ENCODE measurements around the gene GATAD2A. TPM values are rescaled to one million over a fixed set of nuclear protein-coding genes. Genes with fewer than 3 reads are reported as not detected.

Gene GATAD2A
- polyA plus RNA-seq, 4 donors: 25.9 to 49.1 (median 33.0) TPM

- FAIRE-seq (no peak), DNase-seq (no peak)
- H3K27me3 ChIP-seq (ENCODE audit: control insufficient read depth in 3 of 3, insufficient read depth in 3 of 3, low read length in 3 of 3): no peaks in the 10 kb centered on the region
- WGBS, 3 donors: 94 to 95% (median 95%) methylated on average over 31 to 33 of the region's 33 CpGs
- H3K4me1 ChIP-seq (ENCODE audit: control insufficient read depth in 3 of 3, insufficient read depth in 2 of 3, low read depth in 1 of 3, low read length in 2 of 3): no peaks in the 10 kb centered on the region
- H3K9me3 ChIP-seq (ENCODE audit: control insufficient read depth in 2 of 2, insufficient read depth in 1 of 2, low read depth in 1 of 2, low read length in 1 of 2): no peaks in the 10 kb centered on the region
- H3K36me3 ChIP-seq (ENCODE audit: control insufficient read depth in 3 of 3, insufficient read depth in 2 of 3, low read depth in 1 of 3, low read length in 3 of 3): peaks cover 43 to 95% (median 43%) of the 10 kb centered on the region in 3 donors
- no peak overlapping the region for H3K4me3 ChIP-seq (ENCODE audit: low read depth in 1 of 3, low read length in 3 of 3)
- no peak overlapping the region for H3K27ac ChIP-seq (ENCODE audit: low read depth in 1 of 3, low read length in 2 of 3)
Measured at GRCh38 chr19:19498255-19498991, 92.9 kb downstream of the GATAD2A start.

- H3K27me3 ChIP-seq (ENCODE audit: control insufficient read depth in 3 of 3, insufficient read depth in 3 of 3, low read length in 3 of 3): no peaks in the 10 kb centered on the region
- no peak overlapping the region for H3K27ac ChIP-seq (ENCODE audit: low read depth in 1 of 3, low read length in 2 of 3)
- no peak for DNase-seq
- peaks cover 35 to 96% (median 40%) of the 10 kb centered on the region in 3 donors for H3K36me3 ChIP-seq (ENCODE audit: control insufficient read depth in 3 of 3, insufficient read depth in 2 of 3, low read depth in 1 of 3, low read length in 3 of 3)
- no peak overlapping the region for H3K4me3 ChIP-seq (ENCODE audit: low read depth in 1 of 3, low read length in 3 of 3)
- no peak for FAIRE-seq
- no peaks in the 10 kb centered on the region for H3K9me3 ChIP-seq (ENCODE audit: control insufficient read depth in 2 of 2, insufficient read depth in 1 of 2, low read depth in 1 of 2, low read length in 1 of 2)
- WGBS, 3 donors: 89 to 94% (median 93%) methylated on average over 18 of the region's 18 CpGs
- no peaks in the 10 kb centered on the region for H3K4me1 ChIP-seq (ENCODE audit: control insufficient read depth in 3 of 3, insufficient read depth in 2 of 3, low read depth in 1 of 3, low read length in 2 of 3)
Measured at GRCh38 chr19:19499272-19499995, 94.0 kb downstream of the GATAD2A start.

DNA sequence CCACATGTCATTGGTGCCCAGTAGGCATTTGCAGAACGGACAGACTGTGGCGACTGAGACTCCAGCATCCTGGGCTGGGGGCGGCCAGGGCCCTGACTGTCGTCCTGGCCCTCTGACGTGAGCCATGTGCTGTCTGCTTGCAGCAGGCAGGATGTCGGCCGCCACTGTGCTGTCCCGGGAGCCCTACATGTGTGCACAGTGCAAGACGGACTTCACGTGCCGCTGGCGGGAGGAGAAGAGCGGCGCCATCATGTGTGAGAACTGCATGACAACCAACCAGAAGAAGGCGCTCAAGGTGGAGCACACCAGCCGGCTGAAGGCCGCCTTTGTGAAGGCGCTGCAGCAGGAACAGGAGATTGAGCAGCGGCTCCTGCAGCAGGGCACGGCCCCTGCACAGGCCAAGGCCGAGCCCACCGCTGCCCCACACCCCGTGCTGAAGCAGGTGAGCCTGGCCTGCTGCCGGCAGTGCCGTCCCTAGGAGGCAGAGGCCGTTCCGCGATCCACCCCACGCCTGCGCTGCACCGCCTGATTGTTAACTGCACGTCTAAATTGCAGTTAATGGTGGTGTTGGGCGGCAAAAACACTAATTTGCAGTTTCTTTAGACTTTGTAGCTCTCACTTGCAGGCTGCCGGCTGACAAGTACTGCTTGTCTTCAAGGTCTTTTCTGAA, 95.6 kb downstream of the GATAD2A start:
- DNase-seq (no peak), FAIRE-seq (no peak)
- Histone ChIP-seq H3K9me3 (ENCODE audit: control insufficient read depth in 2 of 2, insufficient read depth in 1 of 2, low read depth in 1 of 2, low read length in 1 of 2) (no peaks in the 10 kb centered on the region), H3K27ac (ENCODE audit: low read depth in 1 of 3, low read length in 2 of 3) (no peak overlapping the region), H3K36me3 (ENCODE audit: control insufficient read depth in 3 of 3, insufficient read depth in 2 of 3, low read depth in 1 of 3, low read length in 3 of 3) (peaks cover 38 to 99% (median 45%) of the 10 kb centered on the region in 3 donors), H3K4me1 (ENCODE audit: control insufficient read depth in 3 of 3, insufficient read depth in 2 of 3, low read depth in 1 of 3, low read length in 2 of 3) (no peaks in the 10 kb centered on the region), H3K27me3 (ENCODE audit: control insufficient read depth in 3 of 3, insufficient read depth in 3 of 3, low read length in 3 of 3) (no peaks in the 10 kb centered on the region), H3K4me3 (ENCODE audit: low read depth in 1 of 3, low read length in 3 of 3) (no peak overlapping the region)
- WGBS, 3 donors: 86 to 90% (median 88%) methylated on average over 33 to 34 of the region's 34 CpGs

GRCh38 chr19:19501798-19502197, 96.3 kb downstream of the GATAD2A start:
- H3K9me3 ChIP-seq (ENCODE audit: control insufficient read depth in 2 of 2, insufficient read depth in 1 of 2, low read depth in 1 of 2, low read length in 1 of 2): no peaks in the 10 kb centered on the region
- no peaks in the 10 kb centered on the region for H3K4me1 ChIP-seq (ENCODE audit: control insufficient read depth in 3 of 3, insufficient read depth in 2 of 3, low read depth in 1 of 3, low read length in 2 of 3)

GRCh38 chr19:19502281-19502680, 96.8 kb downstream of the GATAD2A start:
- Histone ChIP-seq H3K9me3 (ENCODE audit: control insufficient read depth in 2 of 2, insufficient read depth in 1 of 2, low read depth in 1 of 2, low read length in 1 of 2) (no peaks in the 10 kb centered on the region), H3K27ac (ENCODE audit: low read depth in 1 of 3, low read length in 2 of 3) (no peak overlapping the region), H3K4me3 (ENCODE audit: low read depth in 1 of 3, low read length in 3 of 3) (no peak overlapping the region), H3K4me1 (ENCODE audit: control insufficient read depth in 3 of 3, insufficient read depth in 2 of 3, low read depth in 1 of 3, low read length in 2 of 3) (no peaks in the 10 kb centered on the region), H3K36me3 (ENCODE audit: control insufficient read depth in 3 of 3, insufficient read depth in 2 of 3, low read depth in 1 of 3, low read length in 3 of 3) (peaks cover 39 to 95% (median 49%) of the 10 kb centered on the region in 3 donors), H3K27me3 (ENCODE audit: control insufficient read depth in 3 of 3, insufficient read depth in 3 of 3, low read length in 3 of 3) (no peaks in the 10 kb centered on the region)
- 93 to 98% (median 96%) methylated on average over 19 of the region's 19 CpGs for WGBS, 3 donors
- FAIRE-seq (no peak), DNase-seq (no peak)

More at GRCh38 chr19:19501798-19502197, 96.3 kb downstream of the GATAD2A start:
- DNase-seq: no peak
- Histone ChIP-seq H3K4me3 (ENCODE audit: low read depth in 1 of 3, low read length in 3 of 3) (no peak overlapping the region), H3K36me3 (ENCODE audit: control insufficient read depth in 3 of 3, insufficient read depth in 2 of 3, low read depth in 1 of 3, low read length in 3 of 3) (peaks cover 39 to 98% (median 47%) of the 10 kb centered on the region in 3 donors), H3K27me3 (ENCODE audit: control insufficient read depth in 3 of 3, insufficient read depth in 3 of 3, low read length in 3 of 3) (no peaks in the 10 kb centered on the region), H3K27ac (ENCODE audit: low read depth in 1 of 3, low read length in 2 of 3) (no peak overlapping the region)
- WGBS, 3 donors: 96 to 98% (median 96%) methylated on average over 26 of the region's 26 CpGs
- FAIRE-seq: no peak

- Histone ChIP-seq H3K4me3 (ENCODE audit: low read depth in 1 of 3, low read length in 3 of 3) (no peak overlapping the region), H3K4me1 (ENCODE audit: control insufficient read depth in 3 of 3, insufficient read depth in 2 of 3, low read depth in 1 of 3, low read length in 2 of 3) (no peaks in the 10 kb centered on the region), H3K36me3 (ENCODE audit: control insufficient read depth in 3 of 3, insufficient read depth in 2 of 3, low read depth in 1 of 3, low read length in 3 of 3) (peaks cover 37 to 94% (median 52%) of the 10 kb centered on the region in 3 donors), H3K9me3 (ENCODE audit: control insufficient read depth in 2 of 2, insufficient read depth in 1 of 2, low read depth in 1 of 2, low read length in 1 of 2) (no peaks in the 10 kb centered on the region), H3K27me3 (ENCODE audit: control insufficient read depth in 3 of 3, insufficient read depth in 3 of 3, low read length in 3 of 3) (no peaks in the 10 kb centered on the region), H3K27ac (ENCODE audit: low read depth in 1 of 3, low read length in 2 of 3) (no peak overlapping the region)
- FAIRE-seq (no peak), DNase-seq (no peak)
- 88 to 92% (median 92%) methylated on average over 18 of the region's 18 CpGs for WGBS, 3 donors
Measured at GRCh38 chr19:19502808-19503602, 97.5 kb downstream of the GATAD2A start.

DNA sequence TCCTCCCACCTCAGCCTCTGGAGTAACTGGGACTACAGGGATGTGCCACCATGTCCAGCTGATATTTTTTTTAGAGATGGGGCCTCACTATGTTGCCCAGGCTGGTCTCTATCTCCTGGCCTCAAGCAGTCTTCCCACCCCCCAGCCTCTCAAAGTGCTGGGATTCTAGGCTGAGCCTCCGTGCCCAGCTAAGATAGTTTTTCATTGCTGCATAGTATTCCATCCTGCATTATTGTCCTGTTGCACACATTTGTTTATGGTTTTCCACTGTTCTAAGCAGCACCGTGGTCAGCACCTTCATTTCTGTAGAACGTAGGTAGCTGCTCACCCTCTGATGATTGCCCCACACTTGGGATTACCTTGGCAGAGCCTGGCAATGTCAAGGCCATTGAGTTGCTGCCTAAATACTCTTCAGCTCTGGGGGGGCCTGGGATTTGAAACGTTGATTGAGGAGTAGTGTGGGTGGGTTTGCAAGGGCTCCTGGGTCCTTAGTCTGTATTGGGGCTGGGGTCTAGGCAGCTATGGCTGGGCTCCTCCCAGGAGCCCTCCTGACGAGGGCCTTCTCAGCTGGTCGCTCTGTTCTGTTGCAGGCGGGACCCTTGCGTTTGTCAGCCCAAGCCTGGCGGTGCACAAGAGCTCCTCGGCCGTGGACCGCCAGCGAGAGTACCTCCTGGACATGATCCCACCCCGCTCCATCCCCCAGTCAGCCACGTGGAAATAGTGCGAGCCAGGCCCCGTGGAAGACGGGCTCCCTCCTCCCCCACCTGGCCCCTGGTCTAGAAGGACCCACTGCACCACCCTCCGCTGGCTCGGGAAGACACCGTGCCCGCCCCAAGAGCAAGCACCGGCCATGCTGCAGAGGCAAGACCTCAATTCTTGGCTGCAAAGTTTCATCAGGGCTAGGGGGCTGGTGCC, 99.5 kb downstream of the GATAD2A start:
- DNase-seq (no peak), FAIRE-seq (no peak)
- Histone ChIP-seq H3K36me3 (ENCODE audit: control insufficient read depth in 3 of 3, insufficient read depth in 2 of 3, low read depth in 1 of 3, low read length in 3 of 3) (peaks cover 27 to 81% (median 35%) of the 10 kb centered on the region in 3 donors), H3K4me1 (ENCODE audit: control insufficient read depth in 3 of 3, insufficient read depth in 2 of 3, low read depth in 1 of 3, low read length in 2 of 3) (no peaks in the 10 kb centered on the region), H3K4me3 (ENCODE audit: low read depth in 1 of 3, low read length in 3 of 3) (no peak overlapping the region), H3K27ac (ENCODE audit: low read depth in 1 of 3, low read length in 2 of 3) (no peak overlapping the region), H3K27me3 (ENCODE audit: control insufficient read depth in 3 of 3, insufficient read depth in 3 of 3, low read length in 3 of 3) (no peaks in the 10 kb centered on the region), H3K9me3 (ENCODE audit: control insufficient read depth in 2 of 2, insufficient read depth in 1 of 2, low read depth in 1 of 2, low read length in 1 of 2) (no peaks in the 10 kb centered on the region)
- WGBS, 3 donors: 92 to 93% (median 93%) methylated on average over 22 to 23 of the region's 23 CpGs
